Activated T-cell treated with anti-CD3 and anti-CD28 coated beads for 24 hours (primary cell): ENCODE results near the gene HECTD1.
"Not testable (repeated sequence)": the region's sequence is repeated elsewhere in the genome, so short reads cannot be mapped to it uniquely, and the experiment has no call there.

ENCODE experiments used
- DNase-seq: peaks from one replicate; pipeline ENCODE4 v3.0.0-alpha.2; 2020; ENCODE audit warnings: low read depth

Gene HECTD1

GRCh38 chr14:31192544-31192943 lies 15.0 kb downstream of the HECTD1 start:
- not testable (repeated sequence) for DNase-seq

GRCh38 chr14:31190717-31191263 lies 16.8 kb downstream of the HECTD1 start:
- no peak for DNase-seq

- no peak for DNase-seq
Observed at GRCh38 chr14:31190219-31190603, 17.4 kb downstream of the HECTD1 start.

- DNase-seq = no peak
Observed at GRCh38 chr14:31189346-31190218, 18.0 kb downstream of the HECTD1 start.

GRCh38 chr14:31188744-31189143 lies 18.8 kb downstream of the HECTD1 start:
- DNase-seq = no peak

- DNase-seq = not testable (repeated sequence)
Observed at GRCh38 chr14:31182016-31182415, 25.6 kb downstream of the HECTD1 start.

GRCh38 chr14:31181271-31181670 lies 26.3 kb downstream of the HECTD1 start:
- DNase-seq = no peak

- no peak for DNase-seq
Observed at GRCh38 chr14:31180299-31181051, 27.1 kb downstream of the HECTD1 start.

- DNase-seq = no peak
Observed at GRCh38 chr14:31174433-31174832, 33.2 kb downstream of the HECTD1 start.

GRCh38 chr14:31173120-31173837 lies 34.3 kb downstream of the HECTD1 start:
- DNase-seq = no peak

GRCh38 chr14:31172084-31172483 lies 35.5 kb downstream of the HECTD1 start:
- no peak for DNase-seq

GRCh38 chr14:31170411-31170810 lies 37.2 kb downstream of the HECTD1 start:
- no peak for DNase-seq

GRCh38 chr14:31169877-31170276 lies 37.7 kb downstream of the HECTD1 start:
- no peak for DNase-seq

GRCh38 chr14:31167032-31167431 lies 40.6 kb downstream of the HECTD1 start:
- DNase-seq = no peak

GRCh38 chr14:31166271-31166561 lies 41.4 kb downstream of the HECTD1 start:
- no peak for DNase-seq

GRCh38 chr14:31164115-31164514 lies 43.5 kb downstream of the HECTD1 start:
- no peak for DNase-seq

- no peak for DNase-seq
Observed at GRCh38 chr14:31162910-31163649, 44.5 kb downstream of the HECTD1 start.

- DNase-seq = no peak
Observed at GRCh38 chr14:31161274-31161673, 46.3 kb downstream of the HECTD1 start.

GRCh38 chr14:31159682-31160296 lies 47.8 kb downstream of the HECTD1 start:
- no peak for DNase-seq

- no peak for DNase-seq
Observed at GRCh38 chr14:31154956-31155355, 52.6 kb downstream of the HECTD1 start.

GRCh38 chr14:31142455-31143087 lies 65.0 kb downstream of the HECTD1 start:
- no peak for DNase-seq
